ENCODE results near the gene RIMBP2.

- TF ChIP-seq CTCF (conservative IDR thresholded peaks at IDR 0.05 in 1 of 2, IDR thresholded peaks at IDR 0.05 in 1 of 2; ENCODE audit: low read depth in 1 of 2, low read length in 2 of 2) (no peak), EZH2 (IDR thresholded peaks at IDR 0.05; ENCODE audit: low read length, missing control alignments) (no peak)
These were observed 186.3 kb downstream of the RIMBP2 start for GRCh38 chr12:130529781-130530180.

Data from fibroblast of lung (primary cell).